Uterus (tissue), 2 donors: ENCODE data around the gene TRPV6.

Source experiments
- CTCF ChIP-seq, 4 experiments: fragments of 200-600 bp in 2 of 4; fragments of 450-650 bp in 2 of 4; sonication (generic) in 2 of 4; IDR thresholded peaks; one replicate each; pipeline ENCODE4 v1.5.1; 2016 to 2019; ENCODE audit warnings: antibody characterized with exemption in 4 of 4, mild to moderate bottlenecking in 2 of 4, moderate library complexity in 1 of 4
- POLR2A ChIP-seq, 2 donors: fragments of 450-650 bp; IDR thresholded peaks; one replicate each; pipeline ENCODE4 v1.6.1; 2016; ENCODE audit warnings: antibody characterized with exemption in 2 of 2, mild to moderate bottlenecking in 1 of 2, moderate library complexity in 1 of 2

DNA sequence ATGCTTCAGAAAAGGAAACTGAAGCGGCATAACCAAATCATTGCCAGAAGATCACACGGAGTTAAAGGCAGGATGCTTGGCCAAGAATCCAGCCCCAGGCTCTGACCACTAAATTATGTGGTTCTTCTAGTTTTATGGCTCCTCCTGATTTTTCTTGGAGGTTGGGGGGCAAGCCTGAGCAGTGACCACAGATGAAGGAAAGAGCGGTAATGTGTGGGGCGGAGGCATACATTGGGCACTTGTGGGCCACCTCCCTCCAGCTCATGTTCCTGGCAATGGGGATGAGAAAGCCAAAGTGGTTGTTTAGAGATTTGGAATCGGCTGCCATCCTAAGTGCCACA, 3.2 kb downstream of the TRPV6 start:
- TF ChIP-seq POLR2A (IDR thresholded peaks at IDR 0.05), result no peak
- TF ChIP-seq CTCF (IDR thresholded peaks at IDR 0.05), result no peak
